Measurements from ENCODE around the gene PXDC1.
"Not testable (repeated sequence)": the region's sequence is repeated elsewhere in the genome, so short reads cannot be mapped to it uniquely, and the experiment has no call there.

The PXDC1 gene

GRCh38 chr6:3729603-3730344 is 21.7 kb downstream of the PXDC1 start:
- no peak for DNase-seq

DNA sequence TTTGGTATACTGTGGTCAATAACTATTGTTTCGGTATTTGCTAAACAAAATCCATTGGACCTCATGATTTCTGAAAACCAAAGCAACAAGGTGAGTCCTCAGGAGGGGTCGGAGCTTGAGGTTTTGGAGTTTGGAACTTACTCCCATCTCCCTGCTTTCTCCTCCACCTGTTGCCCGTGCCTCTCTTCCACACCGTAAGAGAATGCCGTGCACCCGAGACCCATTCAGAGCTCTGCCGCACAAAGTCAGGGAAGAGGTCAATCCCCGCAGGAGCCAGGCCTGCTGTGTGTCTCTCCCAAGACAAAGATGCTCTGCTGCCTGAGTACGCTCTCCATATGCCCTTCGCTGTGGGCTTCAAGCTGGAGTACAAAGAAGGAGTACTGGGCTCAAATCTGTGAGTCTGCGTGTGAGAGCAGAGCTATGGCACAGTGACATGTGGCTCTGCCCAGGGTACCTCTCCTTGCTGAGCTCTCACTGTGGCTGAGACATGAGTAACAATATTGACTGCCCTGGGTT is 23.9 kb downstream of the PXDC1 start:
- DNase-seq, result no peak

- DNase-seq, result no peak
These were observed 24.5 kb downstream of the PXDC1 start for GRCh38 chr6:3727036-3727435.

GRCh38 chr6:3726421-3726820 is 25.1 kb downstream of the PXDC1 start:
- DNase-seq, result no peak

DNA sequence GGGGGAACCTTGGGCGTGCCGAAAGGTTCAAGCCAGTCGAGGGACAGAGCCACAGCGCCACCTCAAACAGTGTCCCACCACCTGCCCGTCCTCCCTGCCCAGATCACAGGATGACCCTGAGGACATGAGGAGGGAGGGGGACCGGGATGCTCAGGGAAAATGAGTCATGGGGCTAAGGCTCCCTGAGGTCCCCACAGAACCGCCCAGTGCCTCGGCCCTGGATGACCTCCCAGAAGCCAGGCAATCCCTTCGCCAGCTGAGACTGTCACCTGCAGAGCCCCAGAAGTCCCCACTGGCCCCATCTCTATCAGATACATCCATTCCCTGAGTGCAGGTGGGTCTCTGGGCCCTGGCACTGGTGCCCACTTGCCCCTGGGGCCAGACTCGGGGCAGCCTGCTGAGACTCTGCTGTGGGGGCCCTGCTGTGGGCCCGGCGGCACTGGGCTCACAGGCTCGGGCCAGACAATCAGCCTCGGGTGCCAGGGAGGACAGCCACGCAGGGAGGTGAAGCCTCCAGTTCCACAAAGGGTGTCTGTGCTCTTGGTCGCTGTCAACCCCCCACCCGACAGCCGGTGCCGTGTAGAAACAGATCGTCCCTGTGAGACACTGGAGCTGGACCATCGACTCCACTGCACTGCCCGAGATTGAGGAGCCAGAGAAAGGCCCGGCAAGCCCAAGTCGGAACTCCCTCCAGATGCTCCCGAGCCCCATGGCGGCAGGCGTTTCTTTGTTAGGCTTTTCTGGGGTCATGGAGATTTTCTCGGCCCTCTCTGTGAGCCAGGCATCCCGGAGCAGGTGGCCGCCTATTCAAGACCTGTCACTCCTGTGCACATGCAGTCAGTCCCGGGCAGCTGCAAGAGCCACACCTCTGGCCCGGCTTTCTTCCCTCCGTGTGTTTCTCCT is 26.1 kb downstream of the PXDC1 start:
- no peak for DNase-seq

GRCh38 chr6:3724451-3725144 is 26.9 kb downstream of the PXDC1 start:
- no peak for DNase-seq

- no peak for DNase-seq
These were observed 27.5 kb downstream of the PXDC1 start for GRCh38 chr6:3723966-3724365.

GRCh38 chr6:3723251-3723650 is 28.3 kb downstream of the PXDC1 start:
- DNase-seq, result no peak

GRCh38 chr6:3722785-3723184 is 28.7 kb downstream of the PXDC1 start:
- DNase-seq, result no peak

- no peak for DNase-seq
These were observed 29.5 kb downstream of the PXDC1 start for GRCh38 chr6:3721810-3722621.

- not testable (repeated sequence) for DNase-seq
These were observed 30.7 kb downstream of the PXDC1 start for GRCh38 chr6:3720770-3721169.

DNA sequence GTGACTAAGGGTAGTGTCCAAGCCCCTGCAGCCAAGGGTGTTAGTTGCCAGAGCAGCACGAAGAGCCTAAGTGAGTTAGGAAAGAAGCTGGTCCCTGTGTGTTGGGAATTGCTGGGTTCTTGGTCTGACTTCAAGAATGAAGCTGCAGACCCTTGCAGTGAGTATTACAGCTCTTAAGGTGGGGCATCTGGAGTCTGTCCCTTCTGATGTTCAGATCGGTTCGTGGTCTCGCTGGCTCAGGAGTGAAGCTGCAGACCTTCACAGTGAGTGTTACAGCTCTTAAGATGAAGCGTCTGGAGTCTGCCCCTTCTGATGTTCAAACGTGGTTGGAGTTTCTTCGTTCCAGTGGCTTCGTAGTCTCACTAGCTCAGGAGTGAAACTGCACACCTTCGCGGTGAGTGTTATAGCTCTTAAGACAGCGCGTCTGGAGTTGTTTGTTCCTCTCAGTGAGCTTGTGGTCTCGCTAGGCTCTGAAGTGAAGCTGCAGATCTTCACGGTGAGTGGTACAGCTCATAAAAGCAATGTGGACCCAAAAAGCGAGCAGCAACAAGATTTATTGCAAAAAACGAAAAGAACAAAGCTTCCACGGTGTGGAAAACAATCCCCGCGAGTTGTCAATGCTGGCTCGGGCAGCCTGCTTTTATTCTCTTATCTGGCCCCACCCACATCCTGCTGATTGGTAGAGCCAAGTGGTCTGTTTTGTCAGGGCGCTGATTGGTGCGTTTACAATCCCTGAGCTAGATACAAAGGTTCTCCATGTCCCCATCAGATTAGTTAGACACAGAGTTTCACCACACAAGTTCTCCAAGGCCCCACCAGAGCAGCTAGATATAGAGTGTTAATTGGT is 31.8 kb downstream of the PXDC1 start:
- no peak for DNase-seq

DNA sequence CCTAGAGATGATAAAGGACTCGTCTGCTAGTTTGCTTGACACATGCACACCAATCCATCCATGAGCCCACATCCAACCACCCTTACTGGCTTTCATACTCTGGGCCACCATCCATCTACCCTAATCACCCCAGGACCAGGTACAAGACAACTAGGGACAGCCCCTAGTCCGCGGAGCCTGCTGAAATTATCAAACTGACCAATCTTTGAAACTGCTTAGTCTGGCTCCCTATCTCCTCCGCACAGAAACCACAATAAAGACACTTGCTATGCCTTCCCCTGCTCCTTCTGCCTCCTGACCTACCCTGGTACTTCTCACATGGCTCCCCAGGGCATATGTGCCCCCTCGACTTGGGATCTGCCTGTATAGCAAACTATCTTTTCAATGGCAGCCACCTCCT is 33.1 kb downstream of the PXDC1 start:
- DNase-seq, result no peak

- DNase-seq, result no peak
These were observed 36.2 kb downstream of the PXDC1 start for GRCh38 chr6:3715285-3715684.

DNA sequence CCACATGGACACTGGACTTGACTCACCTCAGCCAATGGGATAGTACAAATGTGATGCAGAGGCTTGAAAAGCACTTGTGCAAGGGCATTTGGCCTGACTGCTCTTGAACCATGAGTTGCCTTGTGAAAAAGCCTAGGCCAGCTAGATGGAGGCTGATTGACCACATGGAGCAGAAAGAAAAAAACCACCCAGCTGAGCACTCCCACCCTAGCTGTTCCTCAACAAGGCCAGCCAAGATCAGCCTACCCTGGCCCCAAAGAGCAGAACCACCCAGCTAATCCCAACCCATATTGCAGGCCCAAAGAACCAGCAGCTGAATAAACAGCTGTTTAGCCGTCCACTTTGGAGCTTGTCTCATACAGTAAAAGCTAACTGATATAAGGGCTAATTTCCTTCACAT is 36.7 kb downstream of the PXDC1 start:
- no peak for DNase-seq

DNA sequence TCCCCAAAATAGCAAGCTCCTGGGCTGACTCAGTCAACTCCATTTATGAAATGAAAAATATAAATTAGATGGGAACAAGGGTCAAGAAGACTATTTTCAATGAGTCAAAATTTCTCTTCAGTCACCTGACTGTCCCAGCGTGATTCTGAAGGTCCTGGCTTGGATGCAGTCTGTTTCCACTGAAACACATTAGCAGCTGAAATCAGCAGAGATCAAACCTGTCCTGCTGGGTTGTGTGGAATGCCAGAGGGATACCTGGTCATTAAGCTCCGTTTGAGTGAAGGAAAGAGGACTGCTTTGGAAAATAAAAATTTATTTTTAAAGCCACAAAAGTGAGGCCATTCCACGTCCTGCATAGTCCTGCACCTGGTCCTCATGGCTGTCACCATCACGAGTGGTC is 37.4 kb downstream of the PXDC1 start:
- DNase-seq, result no peak

DNA sequence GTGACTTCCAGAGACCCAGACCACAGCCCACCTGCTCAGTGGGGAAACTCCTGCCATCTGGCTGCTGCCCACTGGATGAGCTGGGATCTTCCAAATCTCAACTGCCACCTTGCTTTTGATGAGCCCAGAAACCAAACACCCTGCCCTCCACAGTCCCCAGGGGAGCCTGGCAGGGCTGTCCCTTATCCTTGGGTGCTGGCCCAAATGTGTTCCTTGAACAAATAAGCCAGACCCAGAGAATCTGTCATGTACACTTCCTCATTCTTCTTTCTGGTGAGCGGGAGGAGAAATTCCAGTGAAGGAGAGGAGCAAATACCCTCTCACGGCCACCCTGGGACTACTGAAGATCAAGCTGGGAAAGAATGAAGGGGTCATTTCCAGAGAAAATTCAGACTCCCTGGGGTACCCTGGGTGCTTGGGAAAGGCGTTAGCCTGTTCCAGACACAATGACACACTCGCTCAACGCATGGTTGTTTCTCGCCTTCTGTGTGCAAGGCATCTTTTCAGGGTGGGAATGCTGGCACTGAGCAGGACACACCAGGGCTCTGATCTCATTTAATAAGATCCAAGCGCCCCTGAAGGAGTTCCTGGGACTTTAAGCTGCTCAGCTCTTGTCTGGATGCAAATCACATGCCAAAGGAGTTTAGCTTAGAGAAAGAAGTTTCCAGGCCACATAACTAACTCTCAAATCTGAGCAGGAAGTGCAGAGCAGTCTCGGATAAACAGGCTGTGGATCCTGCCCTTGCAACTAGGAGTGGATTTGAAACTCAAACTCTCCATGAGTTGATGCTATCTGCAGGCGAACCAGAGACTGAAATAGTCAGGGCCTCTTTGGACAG is 38.5 kb downstream of the PXDC1 start:
- DNase-seq, result no peak

GRCh38 chr6:3711776-3712175 is 39.7 kb downstream of the PXDC1 start:
- no peak for DNase-seq

DNA sequence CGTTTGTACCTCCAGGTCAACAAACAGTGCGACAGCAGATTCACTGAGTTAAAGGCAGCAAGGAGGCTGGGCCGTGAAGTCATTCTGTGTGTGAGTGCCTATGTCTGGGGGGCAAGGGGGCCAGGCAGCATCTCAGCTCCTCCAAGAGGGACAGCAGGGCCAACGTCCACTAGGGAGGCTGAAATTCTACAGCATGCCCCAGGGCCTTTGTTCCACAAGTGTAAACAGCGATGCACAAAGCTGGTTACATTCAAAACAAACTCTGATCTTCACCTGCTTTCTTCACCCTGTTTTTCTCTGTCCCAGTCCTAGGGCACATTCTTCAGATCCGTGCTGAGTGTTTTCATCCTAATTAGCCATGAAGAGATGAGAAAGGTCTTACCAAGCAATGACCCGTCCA is 41.1 kb downstream of the PXDC1 start:
- DNase-seq, result no peak

DNA sequence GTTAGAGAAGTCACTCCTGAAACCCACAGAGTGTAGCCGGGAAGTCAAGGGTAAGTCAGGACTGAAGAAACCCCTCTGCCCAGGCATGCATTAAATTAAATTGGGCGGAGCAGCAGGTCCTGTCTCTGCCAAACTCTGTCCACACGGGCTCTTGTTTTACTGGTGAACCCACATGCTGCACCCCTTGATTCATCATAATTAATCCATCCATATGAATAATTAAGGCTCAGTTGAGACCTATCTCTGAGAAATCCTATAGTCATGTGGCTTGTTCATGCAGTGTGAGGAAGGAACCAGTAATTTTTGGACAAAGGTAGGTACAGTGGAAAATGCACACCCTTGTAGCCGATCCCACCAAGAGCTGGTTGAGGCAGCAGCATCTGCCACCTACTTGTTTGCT is 43.0 kb downstream of the PXDC1 start:
- DNase-seq, result no peak
